GM18517 (cell line): ENCODE data around the gene MFGE8.
"Not testable (repeated sequence)": the region's sequence is repeated elsewhere in the genome, so short reads cannot be mapped to it uniquely, and the experiment has no call there.

Source experiments
- ATAC-seq: cut with Tn5 transposase; IDR thresholded peaks from one replicate; pipeline ENCODE4 v1.9.1; 2021; ENCODE audit warnings: mild to moderate bottlenecking, moderate library complexity; ENCODE audit not compliant: unreplicated experiment

MFGE8 gene, protein sequence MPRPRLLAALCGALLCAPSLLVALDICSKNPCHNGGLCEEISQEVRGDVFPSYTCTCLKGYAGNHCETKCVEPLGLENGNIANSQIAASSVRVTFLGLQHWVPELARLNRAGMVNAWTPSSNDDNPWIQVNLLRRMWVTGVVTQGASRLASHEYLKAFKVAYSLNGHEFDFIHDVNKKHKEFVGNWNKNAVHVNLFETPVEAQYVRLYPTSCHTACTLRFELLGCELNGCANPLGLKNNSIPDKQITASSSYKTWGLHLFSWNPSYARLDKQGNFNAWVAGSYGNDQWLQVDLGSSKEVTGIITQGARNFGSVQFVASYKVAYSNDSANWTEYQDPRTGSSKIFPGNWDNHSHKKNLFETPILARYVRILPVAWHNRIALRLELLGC

DNA sequence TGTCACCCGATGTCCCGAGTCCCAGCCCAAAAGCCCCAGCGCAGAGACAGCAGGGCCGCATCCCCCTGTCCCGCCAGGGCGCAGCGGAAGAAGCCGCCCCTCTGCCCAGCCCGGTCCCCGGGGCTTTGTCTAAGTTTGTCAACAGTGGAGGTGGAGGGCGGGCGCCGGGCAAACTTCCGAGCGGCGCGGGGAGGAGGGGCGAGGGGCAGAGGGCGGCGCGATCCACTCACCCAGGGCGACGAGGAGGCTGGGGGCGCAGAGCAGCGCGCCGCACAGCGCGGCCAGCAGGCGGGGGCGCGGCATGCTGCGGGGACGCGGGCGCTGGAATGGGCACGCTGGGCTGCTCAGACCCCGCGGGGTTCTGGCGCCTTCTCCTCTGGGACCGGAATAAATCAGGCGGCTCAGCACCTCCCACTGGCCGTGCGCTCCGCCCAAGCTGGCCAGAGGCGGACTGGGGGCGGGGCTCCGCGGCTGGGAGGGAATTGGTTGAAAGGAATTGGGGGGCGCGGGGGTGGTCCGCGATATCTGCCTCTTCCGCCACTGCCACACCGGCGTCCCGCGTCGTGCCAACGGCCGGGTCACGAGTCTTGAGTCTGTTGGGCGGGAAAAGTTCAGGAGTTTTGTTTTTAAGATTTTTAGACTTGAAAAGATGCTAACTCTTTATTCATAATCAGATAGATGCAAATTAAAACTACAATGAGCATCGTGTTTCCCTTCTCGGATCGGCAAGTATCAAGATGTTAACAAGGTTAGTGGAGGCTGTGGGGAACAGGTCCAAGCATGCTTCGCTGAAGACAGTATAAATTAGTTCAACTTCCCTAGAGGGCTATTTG, at the start of gene MFGE8:
MFGE8 (minus strand) TSS at position 363 of the 833 bp plus-strand sequence; CDS start at position 303, 60 bp downstream.
- ATAC-seq = peak; percentile 74

DNA sequence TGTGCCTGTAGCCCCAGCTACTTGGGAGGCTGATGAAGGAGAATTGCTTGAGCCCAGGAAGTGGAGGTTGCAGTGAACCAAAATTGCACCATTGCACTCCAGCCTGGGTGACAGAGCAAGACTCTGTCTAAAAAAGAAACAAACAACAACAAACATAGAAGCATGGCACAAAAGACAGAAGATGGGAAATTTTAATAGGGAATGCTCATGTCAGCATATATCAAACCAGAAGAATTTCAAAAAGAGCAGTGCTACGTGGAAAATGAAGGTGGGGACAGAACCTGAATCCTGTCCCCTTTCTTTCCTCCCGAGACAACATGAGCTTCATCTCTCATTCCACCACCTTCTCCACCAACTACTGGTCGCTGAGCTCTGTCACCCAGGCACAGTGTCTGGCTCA, 46.3 kb upstream of the MFGE8 start:
- ATAC-seq = no peak

DNA sequence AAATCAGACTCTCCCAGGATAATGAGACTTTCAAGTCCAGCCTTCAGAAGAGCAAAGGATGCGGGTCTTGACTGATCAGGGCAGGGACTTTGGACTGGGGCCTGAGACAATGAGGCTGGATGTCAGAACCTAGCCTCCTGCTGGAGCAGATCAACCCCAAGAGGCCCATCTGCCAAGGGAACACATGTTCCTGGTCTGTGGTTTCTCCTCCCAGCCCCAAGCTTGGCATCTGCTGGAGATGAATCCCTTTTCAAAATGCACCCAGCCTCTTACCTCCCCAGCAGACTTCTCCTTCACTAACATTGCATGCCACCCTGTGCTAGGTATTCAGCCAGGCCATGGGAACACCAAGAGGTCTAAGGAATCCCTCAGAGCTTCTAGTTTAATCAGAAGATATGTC, 43.7 kb upstream of the MFGE8 start:
- ATAC-seq = no peak

DNA sequence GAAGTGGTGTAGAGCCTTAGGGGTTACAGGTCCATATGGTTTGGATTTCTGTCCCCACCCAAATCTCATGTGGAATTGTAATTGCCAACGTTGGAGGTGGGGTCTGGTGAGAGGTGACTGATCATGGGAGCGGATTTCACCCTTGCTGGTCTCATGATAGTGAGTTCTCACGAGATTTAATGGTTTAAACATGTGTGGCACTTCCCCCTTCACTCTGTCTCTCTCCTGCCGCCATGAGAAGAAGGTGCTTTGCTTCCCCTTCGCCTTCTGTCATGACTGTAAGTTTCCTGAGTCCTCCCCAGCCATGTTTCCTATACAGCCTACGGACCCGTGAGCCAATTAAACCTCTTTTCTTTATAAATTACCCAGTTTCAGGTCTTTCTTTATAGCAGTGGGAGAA, 43.1 kb upstream of the MFGE8 start:
- no peak for ATAC-seq

DNA sequence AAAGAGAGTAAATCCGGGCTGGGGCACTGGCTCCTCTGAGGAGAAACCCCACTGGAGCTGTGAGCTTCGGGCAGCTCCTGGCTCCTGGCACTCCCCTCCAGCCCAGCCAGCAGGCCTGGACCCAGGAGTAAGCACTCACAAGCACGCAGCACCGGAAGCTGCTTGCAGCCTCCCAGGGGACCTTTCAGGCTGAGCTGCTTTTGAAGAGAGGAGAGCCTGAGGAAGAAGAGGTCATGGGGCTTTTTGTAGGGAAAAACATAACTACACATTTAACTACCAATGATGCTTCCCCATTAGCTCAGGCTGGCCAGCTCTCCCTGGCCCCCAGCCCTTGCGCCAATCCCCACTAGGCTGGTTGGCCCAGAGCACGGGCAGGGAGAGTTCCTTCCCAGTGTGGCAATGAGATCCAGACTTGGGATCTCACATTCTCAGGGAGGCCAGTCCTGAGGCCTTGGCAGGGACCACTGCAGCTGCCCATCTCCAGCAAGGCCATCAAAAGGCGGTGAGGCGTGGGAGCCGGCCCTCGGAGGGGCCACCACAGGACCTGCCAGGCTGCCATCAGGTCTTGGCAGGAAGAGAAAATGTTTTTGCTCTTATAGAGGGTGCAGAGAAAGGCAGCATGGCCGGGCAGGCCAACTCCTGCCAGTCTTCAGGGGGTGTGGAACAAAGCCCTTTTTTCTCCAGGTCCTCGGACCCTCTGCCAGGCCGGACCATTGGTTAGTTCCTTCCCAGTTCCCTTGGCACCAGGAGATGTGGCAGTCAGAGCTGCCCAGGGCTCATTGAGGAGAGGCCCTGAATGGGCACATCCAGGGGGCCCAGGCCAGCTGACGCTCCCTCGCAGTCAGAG, 41.5 kb upstream of the MFGE8 start:
- no peak for ATAC-seq

DNA sequence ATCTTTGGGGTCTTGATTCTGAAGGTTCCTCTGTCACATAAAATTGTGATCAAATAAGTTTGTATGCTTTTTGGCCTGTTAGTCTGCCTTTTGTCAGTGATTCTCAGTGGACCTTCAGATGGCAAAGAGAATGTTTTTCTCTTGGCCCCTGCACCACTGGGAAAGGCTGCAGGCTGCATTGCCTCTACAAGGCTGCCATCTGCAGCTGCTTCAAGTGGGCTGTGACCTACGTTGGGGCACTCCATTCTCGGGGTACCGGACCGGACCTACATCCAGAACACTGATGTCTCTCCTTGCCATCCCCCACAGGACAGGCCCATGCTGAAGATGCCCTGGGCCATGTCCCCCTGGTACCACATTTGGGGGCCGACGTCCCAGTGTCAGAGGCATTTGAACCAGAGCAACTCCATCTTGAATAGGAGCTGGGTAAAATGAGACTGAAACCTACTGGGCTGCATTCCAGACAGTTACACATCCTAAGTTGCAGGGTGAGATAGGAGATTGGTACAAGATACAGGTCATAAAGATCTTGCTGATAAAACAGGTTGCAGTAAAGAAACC, 37.5 kb upstream of the MFGE8 start:
- ATAC-seq = no peak

DNA sequence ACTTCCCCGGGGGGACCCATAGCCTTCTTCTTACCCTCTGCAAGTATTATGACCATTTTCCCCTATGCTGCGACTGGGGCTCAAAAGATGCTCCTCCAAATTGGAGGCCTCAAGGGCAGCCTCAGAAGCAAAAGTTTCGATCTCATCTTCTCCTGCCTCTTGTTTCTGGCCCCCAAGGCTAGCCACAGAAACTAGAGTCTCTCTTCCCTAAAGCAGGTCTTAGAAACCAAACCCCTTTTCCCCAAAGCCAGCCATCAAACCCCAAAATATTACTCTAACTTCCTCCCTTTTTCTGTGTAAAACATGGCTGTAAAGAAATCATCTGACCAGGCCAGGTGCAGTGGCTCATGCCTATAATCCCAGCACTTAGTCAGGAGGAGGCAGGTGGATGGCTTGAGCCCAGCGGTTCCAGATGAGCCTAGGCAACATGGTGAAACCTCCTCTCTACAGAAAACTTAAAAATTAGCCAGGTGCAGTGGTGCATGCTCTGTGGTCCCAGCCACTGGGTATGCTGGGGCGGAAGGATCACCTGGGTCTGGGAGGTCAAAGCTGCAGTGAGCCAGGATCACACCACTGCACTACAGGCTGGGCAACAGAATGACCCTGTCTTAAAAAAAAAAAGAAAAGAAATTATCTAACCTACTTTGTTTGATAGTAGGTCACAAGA, 36.7 kb upstream of the MFGE8 start:
- no peak for ATAC-seq

DNA sequence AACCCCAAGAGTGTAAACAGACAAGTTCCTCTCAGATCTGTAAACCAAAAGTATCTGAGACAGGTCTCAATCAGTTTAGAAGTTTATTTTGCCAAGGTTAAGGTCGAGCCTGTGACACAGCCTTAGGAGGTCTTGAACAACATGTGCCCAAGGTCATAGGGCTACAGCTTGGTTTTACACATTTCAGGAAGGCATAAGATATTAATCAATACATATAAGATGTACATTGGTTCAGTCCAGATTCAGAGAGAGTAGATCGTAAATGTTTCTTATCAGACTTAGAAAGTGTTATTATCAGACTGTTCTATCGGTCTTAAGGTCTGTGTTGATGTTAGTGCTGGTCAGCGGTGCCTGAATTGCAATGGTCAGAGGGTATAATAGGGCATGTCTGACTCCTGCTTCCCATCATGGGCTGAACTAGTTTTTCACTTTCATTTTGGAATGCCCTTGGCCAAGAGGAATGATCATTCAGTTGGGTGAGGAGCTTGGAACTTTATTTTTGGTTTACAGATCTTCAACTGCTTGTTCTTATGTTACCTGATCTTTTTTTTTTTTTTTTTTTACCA, 27.0 kb upstream of the MFGE8 start:
- ATAC-seq = no peak

DNA sequence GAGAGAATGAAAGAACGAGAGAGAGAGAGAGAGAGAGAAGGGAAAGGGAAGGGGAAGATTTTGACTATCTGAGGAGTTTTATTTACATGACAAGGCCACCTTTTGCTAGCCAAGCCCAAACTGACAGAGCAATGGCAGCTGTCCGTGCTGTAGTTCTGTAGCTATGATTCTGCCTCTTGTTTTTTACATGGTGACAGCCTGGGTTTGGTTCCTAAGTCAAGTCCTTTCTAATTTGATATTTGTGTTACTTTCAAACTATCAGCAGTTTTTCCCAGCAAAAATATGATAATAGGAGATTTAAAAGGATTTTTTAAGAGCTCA, 26.3 kb upstream of the MFGE8 start:
- no peak for ATAC-seq

DNA sequence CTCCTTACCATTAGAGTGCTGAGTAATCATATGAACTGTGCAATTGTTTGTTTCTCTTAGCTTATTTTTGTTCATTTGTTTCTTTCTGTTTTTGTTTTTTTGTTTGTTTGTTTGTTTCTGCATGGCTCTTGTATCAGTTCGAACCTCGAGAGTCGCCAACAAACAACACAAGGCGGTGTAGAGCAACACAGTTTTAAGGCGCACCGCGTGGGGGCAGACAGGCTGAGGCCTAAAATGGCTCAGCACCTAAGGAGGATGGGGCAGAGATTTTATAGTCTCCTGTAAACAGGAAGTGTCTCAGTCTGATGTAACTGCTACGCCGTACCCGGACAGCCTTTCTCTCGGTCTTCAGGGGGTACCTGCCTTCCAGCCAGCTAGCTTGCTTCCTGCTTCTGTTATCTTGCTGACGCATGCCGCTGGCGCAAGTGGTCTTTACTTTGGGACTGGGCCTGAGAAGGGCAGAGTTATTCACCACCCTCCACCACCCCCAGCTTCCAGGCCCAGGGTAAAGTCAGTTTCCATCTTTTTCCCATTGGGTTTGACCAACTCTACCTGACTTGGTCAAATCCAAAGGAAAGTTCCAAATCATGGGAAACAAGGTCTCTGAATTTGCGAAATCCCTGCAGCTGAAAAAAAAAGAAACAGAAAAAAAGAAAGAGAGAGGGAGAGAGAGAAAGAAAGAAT, 25.8 kb upstream of the MFGE8 start:
- no peak for ATAC-seq

DNA sequence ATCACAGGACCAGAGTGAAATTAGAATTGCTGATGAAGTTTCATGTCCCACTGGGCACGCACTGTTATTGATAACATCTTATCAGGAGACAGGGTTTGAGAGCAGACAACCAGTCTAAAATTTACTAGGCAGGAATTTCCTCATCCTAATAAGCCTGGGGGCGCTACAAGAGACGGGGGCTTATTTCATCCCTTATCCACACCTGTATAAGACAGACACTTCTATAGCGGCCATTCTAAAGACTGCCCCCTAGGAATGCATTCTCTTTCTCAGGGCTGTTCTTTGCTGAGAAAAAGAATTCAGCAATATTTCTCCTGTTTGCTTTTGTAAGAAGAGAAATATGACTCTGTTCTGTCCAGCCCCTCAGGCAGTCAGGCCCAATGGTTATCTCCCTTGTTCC, 21.3 kb upstream of the MFGE8 start:
- not testable (repeated sequence) for ATAC-seq

DNA sequence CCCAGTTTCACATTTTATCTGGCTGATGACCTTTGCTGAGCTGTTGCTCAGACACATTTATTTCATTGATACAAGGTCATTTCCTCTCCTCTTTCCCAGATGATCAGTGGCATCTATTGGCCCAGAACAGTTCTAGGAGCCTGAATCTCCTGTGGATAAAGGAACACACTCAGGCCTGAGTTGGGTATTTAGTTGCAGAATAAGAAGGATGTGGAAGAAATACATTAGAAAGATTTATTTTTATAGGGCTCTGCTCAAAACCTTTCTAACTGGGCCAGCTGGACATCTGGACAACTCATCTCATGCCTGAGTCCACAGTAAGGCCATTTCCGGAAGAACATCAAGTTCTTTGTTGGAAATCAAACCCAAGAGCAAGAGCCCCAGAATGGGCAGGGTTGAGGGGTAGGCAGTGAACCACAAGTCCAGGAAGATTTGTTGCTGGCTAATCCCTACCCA, 19.7 kb upstream of the MFGE8 start:
- no peak for ATAC-seq

DNA sequence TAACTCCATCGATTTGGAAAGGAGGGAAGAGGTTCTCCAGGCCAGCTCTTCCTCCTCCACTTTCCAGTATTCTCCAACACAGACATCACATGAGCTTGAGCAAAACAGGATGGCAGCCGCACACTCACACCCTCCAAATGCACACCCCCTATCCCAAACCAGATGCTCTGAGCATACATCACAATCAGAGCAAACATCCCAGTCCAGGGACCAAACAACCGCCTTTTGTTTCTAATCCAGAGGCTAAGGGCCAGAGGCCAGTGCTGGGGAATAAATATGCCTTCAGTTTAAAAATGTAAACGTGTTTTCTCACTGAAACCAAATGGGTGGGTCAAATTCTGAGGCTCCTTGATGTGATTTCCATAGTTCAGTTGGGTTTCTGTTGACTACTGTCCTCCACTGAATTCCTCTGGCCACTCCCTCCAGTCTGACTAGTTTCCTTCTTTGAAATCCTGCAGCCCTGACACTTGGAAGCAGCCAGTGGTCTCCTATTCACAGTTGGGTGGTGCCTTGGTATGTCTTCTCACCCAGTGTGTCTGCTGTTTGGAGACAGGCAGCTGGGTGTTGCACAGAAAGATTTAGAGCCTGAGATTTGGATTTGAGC, 19.2 kb upstream of the MFGE8 start:
- ATAC-seq = no peak

DNA sequence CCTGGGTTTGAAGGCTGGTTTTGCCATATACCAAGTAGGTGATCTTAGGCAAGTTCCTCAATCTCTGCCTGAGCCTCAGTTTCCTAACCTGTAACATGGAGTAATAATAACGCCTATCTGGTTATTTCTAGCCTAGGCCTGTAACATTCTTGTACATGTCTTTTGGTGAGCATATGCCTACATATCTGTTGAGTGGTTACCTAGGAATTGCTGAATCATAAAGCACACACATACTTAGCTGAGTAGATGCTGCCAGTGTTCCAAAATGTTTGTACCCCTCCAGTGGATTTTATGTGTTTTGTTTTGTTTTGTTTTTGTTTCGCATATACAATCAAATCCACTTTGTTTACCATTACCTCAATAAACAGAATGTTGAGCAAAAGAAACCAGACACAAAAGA, 17.4 kb upstream of the MFGE8 start:
- no peak for ATAC-seq

DNA sequence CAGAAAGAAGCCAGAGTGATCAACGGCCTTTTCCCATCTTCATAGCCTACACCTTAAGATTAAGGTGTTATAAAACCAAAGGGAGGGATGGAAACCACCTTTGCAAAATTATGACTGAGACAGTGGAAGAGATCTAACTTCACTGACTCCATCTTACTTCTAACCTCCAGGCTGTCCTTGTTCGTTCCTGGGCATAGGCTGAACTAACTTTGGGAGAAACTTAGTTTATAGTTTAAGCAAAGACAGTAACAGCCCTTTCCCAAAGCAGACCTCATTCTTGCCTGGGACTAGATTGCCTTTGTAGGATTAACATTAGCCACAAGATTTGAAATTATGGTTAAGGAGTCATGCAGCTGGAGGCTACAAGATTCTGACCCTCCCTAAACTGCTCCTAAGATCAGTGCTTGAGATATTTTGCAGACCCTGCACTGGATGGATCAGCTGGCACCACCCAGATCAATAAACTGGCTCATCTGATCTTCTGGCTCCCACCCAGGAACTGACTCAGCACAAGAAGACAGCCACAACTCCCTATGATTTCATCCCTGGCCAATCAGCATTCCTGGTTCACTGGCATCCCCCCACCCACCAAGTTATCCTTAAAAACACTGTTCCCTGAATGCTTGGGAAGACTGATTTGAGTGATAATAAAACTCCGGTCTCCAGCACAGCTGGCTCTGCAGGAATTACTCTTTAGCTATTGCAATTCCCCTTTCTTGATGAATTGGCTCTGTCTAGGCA, 16.3 kb upstream of the MFGE8 start:
- not testable (repeated sequence) for ATAC-seq

DNA sequence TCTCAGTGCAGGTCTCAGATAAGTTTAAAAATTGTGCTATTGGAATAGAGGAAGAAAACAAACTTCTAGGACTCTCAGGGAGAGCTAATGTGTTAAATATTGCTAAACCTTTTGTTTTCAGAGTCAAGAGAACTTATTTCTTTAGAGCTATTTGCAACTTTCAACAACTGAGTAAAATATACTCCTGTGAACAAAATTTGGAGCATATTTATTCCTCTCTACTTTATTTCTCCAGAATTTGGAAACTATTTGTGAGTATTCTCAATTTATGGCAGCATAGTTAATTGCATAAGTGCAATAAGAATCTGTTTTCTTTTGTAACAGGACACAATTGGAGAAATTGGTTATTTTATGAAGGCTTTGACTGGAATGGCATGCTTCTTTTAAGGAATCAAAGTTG, 15.0 kb upstream of the MFGE8 start:
- ATAC-seq = not testable (repeated sequence)

DNA sequence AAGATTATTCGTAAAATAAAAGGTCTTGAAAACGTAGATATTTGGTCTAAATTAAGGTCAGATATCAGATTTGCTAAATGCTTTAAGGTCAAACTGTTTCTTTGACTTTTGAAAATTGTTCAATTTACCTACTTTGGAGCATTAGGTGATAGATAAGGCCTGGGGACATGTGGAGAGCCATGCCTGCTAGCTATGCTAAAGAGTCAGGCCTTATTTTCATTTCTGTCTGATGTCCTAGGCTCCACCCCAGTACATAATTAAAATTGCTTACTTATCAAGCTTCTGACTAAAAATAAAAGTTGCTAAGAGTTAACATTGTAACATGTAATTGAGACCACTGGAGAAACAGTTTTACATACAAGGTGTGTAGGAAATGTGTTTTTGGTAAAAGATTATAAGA, 12.5 kb upstream of the MFGE8 start:
- not testable (repeated sequence) for ATAC-seq

DNA sequence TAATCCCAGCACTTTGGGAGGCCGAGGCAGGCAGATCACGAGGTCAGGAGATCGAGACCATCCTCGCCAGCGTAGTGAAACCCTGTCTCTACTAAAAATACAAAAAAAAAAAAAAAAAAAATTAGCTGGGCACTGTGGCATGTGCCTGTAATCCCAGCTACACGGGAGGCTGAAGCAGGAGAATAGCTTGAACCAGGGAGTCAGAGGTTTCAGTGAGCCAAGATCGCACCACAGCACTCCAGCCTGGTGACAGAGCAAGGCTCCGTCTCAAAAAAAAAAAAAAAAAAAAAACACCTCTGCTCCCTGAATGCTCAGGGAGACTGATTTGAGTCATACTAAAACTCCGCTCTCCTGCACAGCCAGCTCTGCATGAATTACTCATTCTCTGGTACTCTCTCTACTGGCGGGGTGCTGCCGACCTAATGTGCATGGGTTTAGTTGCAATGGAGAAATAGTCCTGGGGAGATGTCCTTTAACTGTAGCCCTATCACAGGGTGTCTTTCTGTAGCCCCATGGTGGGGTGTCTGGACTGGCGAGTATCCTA, 7.8 kb upstream of the MFGE8 start:
- ATAC-seq = peak; percentile 75
